ENCODE measurements around the gene ARPP19.

- TF ChIP-seq CTCF (conservative IDR thresholded peaks at IDR 0.05; ENCODE audit: low read length) (no peak), EZH2phosphoT487 (IDR thresholded peaks at IDR 0.05; ENCODE audit: borderline replicate concordance, low read depth, low read length) (no peak)
These were observed 45.2 kb downstream of the ARPP19 start for GRCh38 chr15:52523647-52524046.
